ENCODE results near the gene RNASE8. TPM values are rescaled to one million over a fixed set of nuclear protein-coding genes. Genes with fewer than 3 reads are reported as not detected.

The RNASE8 gene
- total and polyA plus RNA-seq, 10 of the 15 experiments (the other 5 are each of a cell fraction or from before 2014, with no cell fraction given), result not detected

GRCh38 chr14:21026274-21026987 lies 31.2 kb upstream of the RNASE8 start:
- no TSS peak for BruUV-seq (replicated peaks)
- POLR2A ChIA-PET, result interaction anchor here (0.6 kb wide), 1 partner anchor 178 kb away, joined by 4 read pairs; no protein-coding TSS in a partner anchor

More at GRCh38 chr14:21026274-21026987, 31.2 kb upstream of the RNASE8 start:
- intact Hi-C loops (cut with micrococcal nuclease; ENCODE audit: unreplicated experiment), result no loop called here
- no peaks in the 10 kb centered on the region for H3K9me3 ChIP-seq (replicated peaks; ENCODE audit: control insufficient read depth, insufficient read depth, low read length)
- H3K36me3 ChIP-seq (ENCODE audit: control insufficient read depth in 2 of 2, insufficient read depth in 2 of 2, low read length in 1 of 2), result no peaks in the 10 kb centered on the region
- CTCF ChIA-PET, result interaction anchor here (1.2 kb wide), 1 partner anchor 12 kb away, joined by 6 read pairs; no protein-coding TSS in a partner anchor
- peaks cover 15 to 23% of the 10 kb centered on the region in 2 experiments for H3K27me3 ChIP-seq (replicated peaks in 1 of 2; ENCODE audit: control insufficient read depth in 2 of 2, insufficient read depth in 2 of 2, low read length in 1 of 2)
- H4K20me1 ChIP-seq (ENCODE audit: control insufficient read depth, insufficient read depth), result no peaks in the 10 kb centered on the region
- no peak overlapping the region for H3K27ac ChIP-seq (ENCODE audit: control insufficient read depth, insufficient read depth)
- in situ Hi-C loops (cut with MboI), result no loop called here
- H3K4me2 ChIP-seq (ENCODE audit: control insufficient read depth, insufficient read depth), result no peak overlapping the region
- no peak for ATAC-seq
- RAD21 ChIA-PET (ENCODE audit: unreplicated experiment), result no interaction called here
- DNase-seq (ENCODE audit: low read depth, low spot score), result no peak
- TF ChIP-seq, protein P1, sequence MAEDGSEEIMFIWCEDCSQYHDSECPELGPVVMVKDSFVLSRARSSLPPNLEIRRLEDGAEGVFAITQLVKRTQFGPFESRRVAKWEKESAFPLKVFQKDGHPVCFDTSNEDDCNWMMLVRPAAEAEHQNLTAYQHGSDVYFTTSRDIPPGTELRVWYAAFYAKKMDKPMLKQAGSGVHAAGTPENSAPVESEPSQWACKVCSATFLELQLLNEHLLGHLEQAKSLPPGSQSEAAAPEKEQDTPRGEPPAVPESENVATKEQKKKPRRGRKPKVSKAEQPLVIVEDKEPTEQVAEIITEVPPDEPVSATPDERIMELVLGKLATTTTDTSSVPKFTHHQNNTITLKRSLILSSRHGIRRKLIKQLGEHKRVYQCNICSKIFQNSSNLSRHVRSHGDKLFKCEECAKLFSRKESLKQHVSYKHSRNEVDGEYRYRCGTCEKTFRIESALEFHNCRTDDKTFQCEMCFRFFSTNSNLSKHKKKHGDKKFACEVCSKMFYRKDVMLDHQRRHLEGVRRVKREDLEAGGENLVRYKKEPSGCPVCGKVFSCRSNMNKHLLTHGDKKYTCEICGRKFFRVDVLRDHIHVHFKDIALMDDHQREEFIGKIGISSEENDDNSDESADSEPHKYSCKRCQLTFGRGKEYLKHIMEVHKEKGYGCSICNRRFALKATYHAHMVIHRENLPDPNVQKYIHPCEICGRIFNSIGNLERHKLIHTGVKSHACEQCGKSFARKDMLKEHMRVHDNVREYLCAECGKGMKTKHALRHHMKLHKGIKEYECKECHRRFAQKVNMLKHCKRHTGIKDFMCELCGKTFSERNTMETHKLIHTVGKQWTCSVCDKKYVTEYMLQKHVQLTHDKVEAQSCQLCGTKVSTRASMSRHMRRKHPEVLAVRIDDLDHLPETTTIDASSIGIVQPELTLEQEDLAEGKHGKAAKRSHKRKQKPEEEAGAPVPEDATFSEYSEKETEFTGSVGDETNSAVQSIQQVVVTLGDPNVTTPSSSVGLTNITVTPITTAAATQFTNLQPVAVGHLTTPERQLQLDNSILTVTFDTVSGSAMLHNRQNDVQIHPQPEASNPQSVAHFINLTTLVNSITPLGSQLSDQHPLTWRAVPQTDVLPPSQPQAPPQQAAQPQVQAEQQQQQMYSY (CRISPR knock-in tag; IDR thresholded peaks at IDR 0.05), result no peak
- TF ChIP-seq, protein P2, sequence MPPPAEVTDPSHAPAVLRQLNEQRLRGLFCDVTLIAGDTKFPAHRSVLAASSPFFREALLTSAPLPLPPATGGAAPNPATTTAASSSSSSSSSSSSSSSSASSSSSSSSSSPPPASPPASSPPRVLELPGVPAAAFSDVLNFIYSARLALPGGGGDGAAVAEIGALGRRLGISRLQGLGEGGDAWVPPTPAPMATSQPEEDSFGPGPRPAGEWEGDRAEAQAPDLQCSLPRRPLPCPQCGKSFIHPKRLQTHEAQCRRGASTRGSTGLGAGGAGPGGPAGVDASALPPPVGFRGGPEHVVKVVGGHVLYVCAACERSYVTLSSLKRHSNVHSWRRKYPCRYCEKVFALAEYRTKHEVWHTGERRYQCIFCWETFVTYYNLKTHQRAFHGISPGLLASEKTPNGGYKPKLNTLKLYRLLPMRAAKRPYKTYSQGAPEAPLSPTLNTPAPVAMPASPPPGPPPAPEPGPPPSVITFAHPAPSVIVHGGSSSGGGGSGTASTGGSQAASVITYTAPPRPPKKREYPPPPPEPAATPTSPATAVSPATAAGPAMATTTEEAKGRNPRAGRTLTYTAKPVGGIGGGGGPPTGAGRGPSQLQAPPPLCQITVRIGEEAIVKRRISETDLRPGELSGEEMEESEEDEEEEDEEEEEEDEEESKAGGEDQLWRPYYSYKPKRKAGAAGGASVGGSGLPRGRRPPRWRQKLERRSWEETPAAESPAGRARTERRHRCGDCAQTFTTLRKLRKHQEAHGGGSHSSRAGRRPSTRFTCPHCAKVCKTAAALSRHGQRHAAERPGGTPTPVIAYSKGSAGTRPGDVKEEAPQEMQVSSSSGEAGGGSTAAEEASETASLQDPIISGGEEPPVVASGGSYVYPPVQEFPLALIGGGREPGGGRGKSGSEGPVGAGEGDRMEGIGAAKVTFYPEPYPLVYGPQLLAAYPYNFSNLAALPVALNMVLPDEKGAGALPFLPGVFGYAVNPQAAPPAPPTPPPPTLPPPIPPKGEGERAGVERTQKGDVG (CRISPR knock-in tag; IDR thresholded peaks at IDR 0.05), result no peak
- TF ChIP-seq KAT2A (conservative IDR thresholded peaks at IDR 0.05; ENCODE audit: control insufficient read depth, low read depth, low read length), result no peak
- SMC1A ChIA-PET (ENCODE audit: uncharacterized antibody, unreplicated experiment), result interaction anchor here (1.6 kb wide), 1 partner anchor 12 kb away, joined by 3 read pairs; no protein-coding TSS in a partner anchor
- H3K79me2 ChIP-seq (ENCODE audit: control insufficient read depth, insufficient read depth, low read length), result no peaks in the 10 kb centered on the region
- FAIRE-seq, result no peak
- no peak overlapping the region for H3K4me3 ChIP-seq
- no peak overlapping the region for H3K9ac ChIP-seq (ENCODE audit: control insufficient read depth, insufficient read depth, low read length)
- 46% methylated on average over 7 of the region's 7 CpGs for WGBS (ENCODE audit: insufficient coverage, insufficient replicate concordance, low lambda C conversion rate, missing lambda C conversion rate)
- H3K4me1 ChIP-seq (ENCODE audit: control insufficient read depth, insufficient read depth, low read length), result peaks cover 4% of the 10 kb centered on the region; the same call in 1 of the 2 replicates
- no peak overlapping the region for H2AFZ ChIP-seq (ENCODE audit: control insufficient read depth, low read depth, low read length)

Measured in GM12878 (cell line).